Transverse colon (tissue), 4 donors: ENCODE data around the gene ZNF714. TPM values are rescaled to one million over a fixed set of nuclear protein-coding genes. Genes with fewer than 3 reads are reported as not detected.

ENCODE experiments used
- DNase-seq: peaks from one replicate; pipeline ENCODE4 v3.0.0-alpha.2; 2019
- H3K27ac ChIP-seq, 4 donors: fragments of 200-600 bp; sonication (generic); 2 replicates each; pipeline ENCODE4 v1.5.1; 2016 to 2018; ENCODE audit warnings: inconsistent platforms in 4 of 4
- H3K27me3 ChIP-seq: fragments of 200-600 bp; sonication (generic); 2 replicates; pipeline ENCODE4 v1.5.1; 2017; ENCODE audit warnings: inconsistent platforms
- H3K36me3 ChIP-seq, 4 donors: fragments of 200-600 bp; sonication (generic); 2 replicates each; pipeline ENCODE4 v1.5.1; 2017 to 2019; ENCODE audit warnings: inconsistent platforms in 4 of 4
- H3K4me1 ChIP-seq, 4 donors: fragments of 200-600 bp; sonication (generic); 2 replicates each; pipeline ENCODE4 v1.5.1; 2017 to 2020; ENCODE audit warnings: inconsistent platforms in 4 of 4
- H3K4me3 ChIP-seq, 4 donors: fragments of 200-600 bp; sonication (generic); 1 replicate in 1 of 4; 2 replicates in 3 of 4; pipeline versions ENCODE4 v1.5.1 to v1.6.1; 2017 to 2019; ENCODE audit warnings: inconsistent platforms in 4 of 4
- H3K9me3 ChIP-seq, 2 donors: fragments of 200-600 bp; sonication (generic); 2 replicates each; pipeline ENCODE4 v1.5.1; 2017 to 2019; ENCODE audit warnings: inconsistent platforms in 2 of 2
- CTCF ChIP-seq, 5 experiments: fragments of 200-600 bp in 3 of 5; fragments of 450-650 bp in 2 of 5; sonication (generic) in 3 of 5; IDR thresholded peaks; 1 replicate in 2 of 5; 2 replicates in 3 of 5; pipeline ENCODE4 v1.5.1; 2016 to 2017; ENCODE audit warnings: antibody characterized with exemption in 5 of 5, inconsistent platforms in 3 of 5, mild to moderate bottlenecking in 2 of 5, moderate library complexity in 1 of 5
- EP300 ChIP-seq: sonication (generic); formaldehyde crosslinking; IDR thresholded peaks from one replicate; pipeline ENCODE4 v1.6.1; 2017; ENCODE audit warnings: antibody characterized with exemption, low read depth
- POLR2A ChIP-seq: fragments of 450-650 bp; IDR thresholded peaks from one replicate; pipeline ENCODE4 v1.6.1; 2016; ENCODE audit warnings: antibody characterized with exemption, mild to moderate bottlenecking, moderate library complexity
- POLR2AphosphoS5 ChIP-seq, 3 donors: sonication (generic); formaldehyde crosslinking; IDR thresholded peaks; one replicate each; pipeline ENCODE4 v1.6.1; 2016; ENCODE audit warnings: antibody characterized with exemption in 3 of 3
- WGBS, 2 donors: methylation state at CpG; one replicate each; pipeline ENCODE4 v1.1.5; 2018; ENCODE audit warnings: low coverage in 1 of 2; 5-methylcytosine and 5-hydroxymethylcytosine counted together
- in situ Hi-C, 4 donors: fragments of 200-750 bp; cut with MboI; loops; one replicate each; pipeline versions ENCODE4 v1.15.0 to v1.15.1; 2017; ENCODE audit warnings: low sequenced_read_pairs in 3 of 4, low pct_ligation_motif_present in 1 of 4, low pct_unique_long_range_greater_than_20kb in 1 of 4
- intact Hi-C: fragments of 100-400 bp; cut with DNase I; formaldehyde crosslinking; loops from one replicate; pipeline ENCODE4 v1.15.1; 2023; ENCODE audit warnings: low total_unique reads
- small RNA-seq, 4 donors: library from RNA; depleted of rRNA; stranded (forward); fragments of <200 nt; gene quantifications; one replicate each; pipeline ENCODE3, GENCODE V24; 2016
- total RNA-seq, 4 donors: library from RNA; depleted of rRNA; stranded (reverse); fragments of >200 nt; gene quantifications; one replicate each; pipeline ENCODE4 v1.1.0, GENCODE V29; 2016

ZNF714 gene
- total RNA-seq, 4 donors from 2014 or later = 4.1 to 19.5 (median 11.6) TPM

- Histone ChIP-seq H3K4me3 (no peak overlapping the region), H3K9me3 (no peaks in the 10 kb centered on the region), H3K27me3 (no peaks in the 10 kb centered on the region), H3K27ac (no peak overlapping the region), H3K36me3 (peaks cover 0 to 45% (median 6%) of the 10 kb centered on the region in 4 donors), H3K4me1 (no peaks in the 10 kb centered on the region)
- intact Hi-C loops = no loop called here
- in situ Hi-C loops = loop anchor here in 3 of 4 donors (5.0 to 10.0 kb wide), 3 partner anchors 57 to 64 kb away; no protein-coding TSS in a partner anchor
- whole genome bisulfite sequencing, 2 donors = 85 to 100% methylated on average over 1 of the region's 1 CpG
- TF ChIP-seq POLR2AphosphoS5 (IDR thresholded peaks at IDR 0.05) (no peak), POLR2A (no peak), EP300 (no peak), CTCF (IDR thresholded peaks at IDR 0.05) (no peak)
- no peak for DNase-seq
Measured at GRCh38 chr19:21151460-21151859, 69.5 kb downstream of the ZNF714 start.

GRCh38 chr19:21158523-21159135 is 76.6 kb downstream of the ZNF714 start:
- intact Hi-C loops (no loop called here), in situ Hi-C loops (loop anchor here in 1 of 4 donors (10.0 kb wide), 1 partner anchor 64 kb away; no protein-coding TSS in a partner anchor)
- Histone ChIP-seq H3K4me1 (no peaks in the 10 kb centered on the region), H3K36me3 (peaks cover 0 to 20% (median 2%) of the 10 kb centered on the region in 4 donors), H3K9me3 (peaks cover 0 to 12% of the 10 kb centered on the region in 2 donors), H3K27ac (no peak overlapping the region), H3K27me3 (no peaks in the 10 kb centered on the region), H3K4me3 (no peak overlapping the region)
- WGBS, 2 donors = 97% methylated on average over 1 of the region's 1 CpG; no CpG with 5 or more reads in 1 of the 2 donors
- no peak for TF ChIP-seq POLR2AphosphoS5 (IDR thresholded peaks at IDR 0.05)
- no peak for TF ChIP-seq CTCF (IDR thresholded peaks at IDR 0.05)
- TF ChIP-seq EP300 = no peak
- no peak for TF ChIP-seq POLR2A
- DNase-seq = no peak

- Histone ChIP-seq H3K27ac (no peak overlapping the region), H3K4me3 (no peak overlapping the region), H3K36me3 (peaks cover 0 to 42% (median 8%) of the 10 kb centered on the region in 4 donors), H3K9me3 (peaks cover 0 to 4% of the 10 kb centered on the region in 2 donors), H3K4me1 (no peaks in the 10 kb centered on the region), H3K27me3 (no peaks in the 10 kb centered on the region)
- DNase-seq = no peak
- no peak for TF ChIP-seq EP300
- TF ChIP-seq CTCF (IDR thresholded peaks at IDR 0.05) = no peak
- TF ChIP-seq POLR2A = no peak
- intact Hi-C loops = no loop called here
- 97 to 100% methylated on average over 1 to 5 of the region's 5 CpGs for WGBS, 2 donors
- in situ Hi-C loops = no loop called here
Measured at GRCh38 chr19:21164541-21164940, 82.5 kb downstream of the ZNF714 start.

- Histone ChIP-seq H3K27me3 (no peaks in the 10 kb centered on the region), H3K4me3 (no peak overlapping the region), H3K36me3 (peaks cover 0 to 52% (median 13%) of the 10 kb centered on the region in 4 donors), H3K9me3 (peaks cover 0 to 8% of the 10 kb centered on the region in 2 donors), H3K4me1 (no peaks in the 10 kb centered on the region), H3K27ac (no peak overlapping the region)
- DNase-seq = no peak
- 85 to 89% methylated on average over 2 of the region's 2 CpGs for WGBS, 2 donors
- TF ChIP-seq POLR2A (no peak), EP300 (no peak), POLR2AphosphoS5 (IDR thresholded peaks at IDR 0.05) (no peak), CTCF (IDR thresholded peaks at IDR 0.05) (no peak)
- intact Hi-C loops (no loop called here), in situ Hi-C loops (no loop called here)
Measured at GRCh38 chr19:21166436-21166835, 84.4 kb downstream of the ZNF714 start.

Small RNAs within 50 kb of the gene (small RNA-seq; reads per million reads assigned to genes)
- gene RNA5SP469 = 0 reads per million in 4 donors

Other genes with a start within 250 kb of the ZNF714 start
- gene ZNF85, start 159.0 kb upstream of the ZNF714 start, total RNA-seq = 1 to 10 TPM; 2.8 to 9.7 (median 7.2) TPM
- gene ZNF430, start 61.5 kb upstream of the ZNF714 start, total RNA-seq = 1 to 10 TPM; 2.2 to 8.3 (median 4.3) TPM
- 10 to 100 TPM in 3 of 4 donors, 1 to 10 TPM in 1; 7.4 to 18.0 (median 17.4) TPM for gene ZNF431, start 59.8 kb downstream of the ZNF714 start, total RNA-seq
- gene ZNF708, start 247.2 kb downstream of the ZNF714 start, total RNA-seq = 10 to 100 TPM; 12.7 to 21.4 (median 19.2) TPM